Astrocyte of the cerebellum (primary cell): ENCODE data around the gene SRSF3.
"Not testable (repeated sequence)": the region's sequence is repeated elsewhere in the genome, so short reads cannot be mapped to it uniquely, and the experiment has no call there.

Experiments used
- DNase-seq: peaks from one replicate; pipeline ENCODE4 v3.0.0-alpha.2; 2011; ENCODE audit warnings: low read depth
- H3K4me3 ChIP-seq: 2 replicates; pipeline ENCODE4 v1.5.1; 2011; ENCODE audit warnings: mild to moderate bottlenecking, low read depth, low read length, moderate library complexity
- in situ Hi-C: cut with HindIII; loops from 2 replicates; pipeline ENCODE4 v1.10.0; 2017; ENCODE audit warnings: low sequenced_read_pairs
- TF ChIP-seq, protein P1 (sequence below): IDR thresholded peaks from 2 replicates; pipeline ENCODE4 v1.5.1; 2012; ENCODE audit warnings: low read length, low read depth, moderate library complexity, mild to moderate bottlenecking; ENCODE audit errors: missing control alignments

The SRSF3 gene

DNA sequence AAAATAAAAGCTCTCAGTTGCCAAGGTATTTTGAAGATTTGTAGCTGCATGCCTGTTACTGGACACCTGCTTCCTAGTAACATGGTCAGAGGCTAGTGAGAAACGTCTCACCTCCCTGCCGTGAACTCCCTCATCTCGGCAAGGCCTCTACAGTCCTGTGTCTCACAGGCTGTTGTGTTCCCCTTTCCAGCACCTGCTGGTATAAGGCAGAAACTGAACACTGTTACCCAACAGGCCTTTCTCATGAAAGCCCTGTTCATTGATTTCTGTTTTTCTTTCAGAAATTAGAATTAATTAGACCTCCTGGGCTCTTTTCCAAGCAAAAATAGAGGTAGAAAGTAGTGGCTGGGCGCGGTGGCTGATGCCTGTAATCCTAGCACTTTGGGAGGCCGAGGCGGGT lies 17.6 kb upstream of the SRSF3 start:
- H3K4me3 ChIP-seq, result no peak overlapping the region
- in situ Hi-C loops, result no loop called here
- TF ChIP-seq, protein P1, sequence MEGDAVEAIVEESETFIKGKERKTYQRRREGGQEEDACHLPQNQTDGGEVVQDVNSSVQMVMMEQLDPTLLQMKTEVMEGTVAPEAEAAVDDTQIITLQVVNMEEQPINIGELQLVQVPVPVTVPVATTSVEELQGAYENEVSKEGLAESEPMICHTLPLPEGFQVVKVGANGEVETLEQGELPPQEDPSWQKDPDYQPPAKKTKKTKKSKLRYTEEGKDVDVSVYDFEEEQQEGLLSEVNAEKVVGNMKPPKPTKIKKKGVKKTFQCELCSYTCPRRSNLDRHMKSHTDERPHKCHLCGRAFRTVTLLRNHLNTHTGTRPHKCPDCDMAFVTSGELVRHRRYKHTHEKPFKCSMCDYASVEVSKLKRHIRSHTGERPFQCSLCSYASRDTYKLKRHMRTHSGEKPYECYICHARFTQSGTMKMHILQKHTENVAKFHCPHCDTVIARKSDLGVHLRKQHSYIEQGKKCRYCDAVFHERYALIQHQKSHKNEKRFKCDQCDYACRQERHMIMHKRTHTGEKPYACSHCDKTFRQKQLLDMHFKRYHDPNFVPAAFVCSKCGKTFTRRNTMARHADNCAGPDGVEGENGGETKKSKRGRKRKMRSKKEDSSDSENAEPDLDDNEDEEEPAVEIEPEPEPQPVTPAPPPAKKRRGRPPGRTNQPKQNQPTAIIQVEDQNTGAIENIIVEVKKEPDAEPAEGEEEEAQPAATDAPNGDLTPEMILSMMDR, result no peak
- DNase-seq, result no peak

DNA sequence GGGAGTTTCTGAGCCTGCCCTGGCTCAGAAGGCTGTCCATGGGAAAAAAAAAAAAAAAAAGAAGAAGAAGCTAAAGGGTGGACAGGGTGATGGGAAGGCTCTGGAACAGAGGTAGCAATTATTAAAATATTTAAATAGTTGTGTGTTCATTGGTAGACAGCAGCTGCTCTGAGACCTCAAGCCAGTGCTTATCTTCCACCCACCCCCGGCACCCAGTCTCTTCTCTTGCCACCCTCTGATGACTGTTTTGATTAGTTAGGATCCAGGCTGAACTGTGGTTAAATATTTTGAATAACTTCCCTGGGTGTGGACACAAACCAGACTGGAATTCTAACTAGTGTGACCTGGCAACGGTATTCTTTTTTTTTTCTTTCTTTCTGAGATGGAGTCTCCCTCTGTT lies 16.9 kb upstream of the SRSF3 start:
- TF ChIP-seq, protein P1, result no peak
- in situ Hi-C loops, result no loop called here
- no peak overlapping the region for H3K4me3 ChIP-seq
- peak; percentile 53 for DNase-seq

DNA sequence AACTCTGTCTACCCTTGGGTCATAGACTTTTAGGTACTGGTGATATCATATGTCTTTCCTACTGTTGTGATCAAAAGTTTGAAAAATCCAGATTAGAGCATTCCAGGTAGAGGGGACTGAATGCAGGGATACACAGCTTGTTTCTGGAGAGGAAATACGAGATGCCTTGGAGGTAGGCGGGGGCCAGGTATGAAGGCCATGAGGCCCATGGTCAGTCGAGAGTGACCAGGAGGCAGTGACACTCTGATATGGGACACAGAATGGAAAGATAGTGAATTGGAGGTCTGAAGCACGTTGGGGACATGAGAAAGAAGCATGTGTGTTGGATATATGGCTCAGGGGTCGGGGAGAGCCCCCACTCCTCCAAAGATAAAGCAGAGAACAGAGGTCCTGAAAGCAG lies 16.1 kb upstream of the SRSF3 start:
- TF ChIP-seq, protein P1, result no peak
- no peak for DNase-seq
- in situ Hi-C loops, result no loop called here
- no peak overlapping the region for H3K4me3 ChIP-seq

DNA sequence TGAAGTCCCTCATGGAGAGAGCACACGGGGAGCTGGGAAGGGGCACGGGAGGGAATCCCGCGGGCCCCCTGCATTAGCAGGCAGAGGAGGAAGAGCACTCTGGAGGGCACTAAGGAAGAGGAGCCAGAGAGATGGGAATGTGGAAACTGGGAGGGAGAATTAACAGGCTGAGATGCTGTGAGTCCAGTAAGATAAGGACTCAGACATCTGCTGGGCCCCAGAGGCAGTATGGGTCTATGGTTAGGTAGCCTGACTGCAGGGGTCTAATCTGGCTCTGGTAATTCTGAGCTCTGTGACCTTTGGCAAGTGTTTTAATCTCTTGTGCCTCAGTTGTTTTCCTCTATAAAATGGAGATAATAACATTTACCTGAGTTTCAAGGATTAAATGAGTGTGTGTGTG lies 15.7 kb upstream of the SRSF3 start:
- no peak overlapping the region for H3K4me3 ChIP-seq
- in situ Hi-C loops, result no loop called here
- TF ChIP-seq, protein P1, result no peak
- no peak for DNase-seq

DNA sequence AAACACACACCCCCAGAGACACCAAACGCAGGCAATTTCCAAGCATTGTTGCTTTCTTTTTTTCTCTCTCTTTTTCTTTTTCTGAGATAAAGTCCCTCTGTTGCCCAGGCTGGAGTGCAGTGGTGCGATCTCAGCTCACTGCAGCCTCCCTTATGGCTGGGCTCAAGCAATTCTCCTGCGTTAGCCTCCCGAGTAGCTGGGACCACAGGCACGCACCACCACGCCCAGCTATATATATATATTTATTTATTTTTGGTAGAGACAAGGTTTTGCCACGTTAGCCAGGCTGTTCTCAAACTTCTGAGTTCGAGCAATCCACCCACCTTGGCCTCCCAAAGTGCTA lies 14.0 kb upstream of the SRSF3 start:
- H3K4me3 ChIP-seq, result no peak overlapping the region
- no peak for DNase-seq
- TF ChIP-seq, protein P1, result no peak
- in situ Hi-C loops, result no loop called here

DNA sequence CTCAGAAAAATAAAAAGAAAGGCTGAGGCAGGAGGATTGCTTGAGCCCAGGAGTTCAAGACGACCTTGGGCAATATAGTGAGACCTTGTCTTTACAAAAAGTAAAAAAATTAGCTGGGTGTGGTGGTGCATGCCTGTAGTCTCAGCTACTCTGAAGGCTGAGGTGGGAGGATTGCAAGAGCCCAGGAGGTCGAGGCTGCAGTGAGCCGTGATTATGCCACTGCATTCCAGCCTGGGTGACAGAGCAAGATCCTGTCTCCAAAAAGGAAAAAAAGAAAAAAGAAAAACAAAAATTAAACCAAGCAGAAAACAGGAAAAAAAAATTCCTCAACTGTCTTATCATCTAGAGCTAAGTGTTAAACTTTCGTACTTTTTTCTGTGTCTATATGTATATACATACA lies 12.4 kb upstream of the SRSF3 start:
- H3K4me3 ChIP-seq, result no peak overlapping the region
- in situ Hi-C loops, result no loop called here
- no peak for DNase-seq
- TF ChIP-seq, protein P1, result no peak

DNA sequence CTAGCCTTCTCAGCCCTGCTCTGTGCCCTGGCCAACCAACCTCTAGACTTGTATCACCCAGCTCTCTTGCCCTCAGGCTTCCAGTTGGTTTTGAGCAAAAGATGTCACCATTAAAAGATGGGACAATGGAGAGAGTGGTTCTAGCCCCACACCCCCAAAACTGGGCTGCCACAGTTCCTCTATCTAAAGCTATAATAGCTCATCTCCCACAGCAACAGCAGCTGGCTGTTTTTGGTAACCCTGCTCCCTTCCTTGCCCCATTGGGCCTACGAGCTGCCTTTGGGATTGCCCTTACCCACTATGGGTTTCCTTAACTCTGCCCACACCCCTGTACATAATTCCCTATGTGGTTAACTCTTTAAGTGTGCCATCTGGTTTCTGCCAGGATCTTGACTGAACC lies 7.6 kb upstream of the SRSF3 start:
- TF ChIP-seq, protein P1, result no peak

DNA sequence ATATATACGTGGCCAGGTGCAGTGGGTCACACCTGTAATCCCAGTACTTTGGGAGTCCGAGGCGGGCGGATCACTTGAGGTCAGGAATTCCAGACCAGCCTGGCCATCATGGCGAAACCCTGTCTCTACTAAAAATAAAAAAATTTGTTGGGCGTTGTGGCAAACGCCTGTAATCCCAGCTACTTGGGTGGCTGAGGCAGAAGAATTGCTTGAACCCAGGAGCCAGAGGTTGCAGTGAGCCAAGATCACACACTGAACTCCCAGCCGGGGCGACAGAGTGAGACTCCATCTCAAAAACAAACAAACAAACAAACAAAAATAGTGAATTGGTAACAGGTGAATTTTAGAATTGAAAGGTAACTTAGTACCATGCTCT lies 5.1 kb upstream of the SRSF3 start:
- in situ Hi-C loops, DNase-seq, H3K4me3 ChIP-seq: not testable (repeated sequence)

More for the DNA sequence above, 7.6 kb upstream of the SRSF3 start:
- H3K4me3 ChIP-seq, result no peak overlapping the region
- DNase-seq, result no peak
- in situ Hi-C loops, result no loop called here
